GM18526 (cell line): Measurements from ENCODE around the gene GOLT1A.

Experiments used
- POLR2A ChIP-seq: IDR thresholded peaks from 3 replicates; pipeline ENCODE4 v1.6.1; 2011; ENCODE audit not compliant: insufficient read length; ENCODE audit errors: extremely low read depth

Gene GOLT1A

GRCh38 chr1:204213668-204214662, at the start of gene GOLT1A:
TSS of gene GOLT1A (minus strand) at chr1:204213988. CDS start at chr1:204213906, 82 bp downstream.
- TF ChIP-seq POLR2A, result no peak

DNA sequence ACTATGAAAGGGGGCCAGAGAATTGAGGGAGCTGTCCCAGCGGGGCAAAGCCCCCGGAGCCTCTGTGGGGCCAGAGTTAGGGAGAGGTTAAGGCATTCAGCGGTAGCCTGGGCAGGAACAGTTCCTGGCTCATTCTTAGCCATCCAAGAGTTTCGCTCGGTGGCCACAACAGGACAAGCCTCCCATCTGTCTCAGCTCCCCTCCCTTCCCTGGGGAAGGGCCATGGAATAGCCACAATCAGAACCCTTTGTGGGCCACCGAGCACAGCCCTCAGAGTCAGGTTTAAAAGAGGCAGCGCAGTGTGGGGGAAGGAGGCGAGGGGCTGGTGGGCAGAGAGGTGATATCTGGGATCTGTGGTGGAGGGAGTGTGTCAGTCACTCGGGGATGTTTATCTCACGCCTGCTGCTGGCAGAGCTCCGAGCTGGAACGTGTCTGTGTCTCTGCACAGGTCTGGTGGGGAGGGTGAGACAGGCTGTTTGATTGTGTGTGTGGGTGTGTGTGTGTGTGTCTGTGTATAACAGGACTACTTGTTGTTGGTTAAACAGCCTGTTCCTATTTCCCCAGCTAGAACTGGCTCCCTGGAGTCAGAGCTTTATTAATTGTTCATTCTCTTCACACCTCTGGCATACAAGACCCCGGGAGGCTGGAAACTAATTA, 49.6 kb upstream of the GOLT1A start:
- no peak for TF ChIP-seq POLR2A

DNA sequence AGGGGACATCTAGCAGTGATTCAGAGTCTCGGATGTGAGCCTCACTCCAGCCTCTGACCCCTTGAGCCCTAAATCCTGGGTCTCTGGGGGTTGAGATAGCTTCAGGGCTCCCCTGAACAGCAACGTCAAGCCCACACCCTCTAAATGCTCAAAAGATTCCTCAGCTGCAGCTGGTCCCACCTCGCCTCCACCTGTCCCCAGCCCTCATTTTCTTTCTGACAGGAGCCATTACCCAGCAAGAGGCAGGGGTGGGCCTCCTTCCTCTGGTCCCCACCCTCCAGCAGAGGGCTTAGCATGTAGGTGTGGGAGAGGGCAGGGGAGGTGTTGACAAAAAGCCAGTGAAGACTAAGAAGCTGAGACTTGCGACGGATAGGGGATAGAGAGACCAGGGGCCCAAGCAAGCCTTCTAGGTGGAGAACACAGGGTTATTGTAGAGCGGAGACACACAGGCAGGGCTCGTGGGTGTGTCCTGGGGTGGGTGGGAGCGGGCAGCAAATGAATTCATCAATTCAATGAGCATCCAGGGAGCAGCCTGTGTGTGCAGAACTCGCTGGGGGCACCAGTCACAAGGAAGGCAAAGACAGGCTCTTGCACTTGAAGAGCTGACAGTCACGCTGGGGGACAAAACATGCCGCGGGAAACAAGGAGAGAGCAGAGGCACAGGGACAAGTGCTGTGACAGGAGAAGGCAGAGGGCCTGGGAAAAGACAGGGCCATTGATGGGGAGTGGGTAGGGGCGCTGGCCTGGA, 48.9 kb upstream of the GOLT1A start:
- no peak for TF ChIP-seq POLR2A

- TF ChIP-seq POLR2A, result no peak
These were observed 48.1 kb upstream of the GOLT1A start for GRCh38 chr1:204261746-204262505.

DNA sequence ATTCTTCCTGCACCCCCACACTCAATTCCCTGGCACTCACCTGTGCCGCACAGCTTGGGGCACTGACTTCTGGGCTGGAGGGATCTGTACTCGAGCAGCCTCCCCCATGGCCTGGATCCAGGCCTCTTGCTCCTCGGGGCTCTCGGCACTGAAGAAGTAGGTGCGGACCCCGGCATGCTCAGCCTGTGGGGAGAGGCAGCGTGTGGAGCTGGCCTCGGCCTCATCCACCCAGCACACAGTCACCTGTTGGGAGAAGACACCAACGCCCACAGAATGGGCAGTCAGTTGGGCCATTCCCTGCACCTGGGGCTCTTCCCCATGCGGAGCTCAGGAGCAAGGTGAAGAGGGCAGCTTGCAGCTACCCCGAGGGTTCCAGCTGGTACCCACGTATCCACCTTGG, 47.5 kb upstream of the GOLT1A start:
- TF ChIP-seq POLR2A, result no peak

DNA sequence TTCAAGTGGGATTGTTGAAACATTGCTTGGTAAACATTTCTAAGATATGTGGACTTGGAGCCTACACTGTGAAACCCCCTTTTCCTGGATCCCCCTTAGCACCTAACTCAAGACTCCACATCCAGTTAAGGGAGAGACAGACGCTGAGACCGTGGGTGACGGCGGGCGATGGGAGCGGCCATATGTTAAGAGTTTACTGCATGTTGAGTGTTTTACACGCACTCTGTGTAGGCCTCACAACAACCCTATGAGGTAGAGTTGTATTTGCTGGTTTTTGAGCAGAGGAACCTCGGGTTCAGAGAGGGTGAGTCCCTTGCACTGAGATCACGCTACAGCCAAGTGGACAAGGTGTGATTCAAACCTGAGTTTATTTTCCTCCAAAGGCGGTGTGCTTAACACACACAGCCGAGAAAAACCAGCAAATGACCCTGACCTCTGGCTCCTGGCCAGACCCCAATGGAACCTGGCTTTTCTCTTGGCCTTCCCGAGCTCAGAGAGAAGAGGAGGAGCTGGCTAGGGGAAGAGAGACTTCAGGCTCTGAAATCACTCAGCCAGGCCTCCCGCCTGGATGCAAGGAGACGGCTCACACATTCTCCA, 46.9 kb upstream of the GOLT1A start:
- TF ChIP-seq POLR2A, result no peak

- no peak for TF ChIP-seq POLR2A
These were observed 46.0 kb upstream of the GOLT1A start for GRCh38 chr1:204259782-204260181.

- TF ChIP-seq POLR2A, result no peak
These were observed 45.4 kb upstream of the GOLT1A start for GRCh38 chr1:204259196-204259595.

DNA sequence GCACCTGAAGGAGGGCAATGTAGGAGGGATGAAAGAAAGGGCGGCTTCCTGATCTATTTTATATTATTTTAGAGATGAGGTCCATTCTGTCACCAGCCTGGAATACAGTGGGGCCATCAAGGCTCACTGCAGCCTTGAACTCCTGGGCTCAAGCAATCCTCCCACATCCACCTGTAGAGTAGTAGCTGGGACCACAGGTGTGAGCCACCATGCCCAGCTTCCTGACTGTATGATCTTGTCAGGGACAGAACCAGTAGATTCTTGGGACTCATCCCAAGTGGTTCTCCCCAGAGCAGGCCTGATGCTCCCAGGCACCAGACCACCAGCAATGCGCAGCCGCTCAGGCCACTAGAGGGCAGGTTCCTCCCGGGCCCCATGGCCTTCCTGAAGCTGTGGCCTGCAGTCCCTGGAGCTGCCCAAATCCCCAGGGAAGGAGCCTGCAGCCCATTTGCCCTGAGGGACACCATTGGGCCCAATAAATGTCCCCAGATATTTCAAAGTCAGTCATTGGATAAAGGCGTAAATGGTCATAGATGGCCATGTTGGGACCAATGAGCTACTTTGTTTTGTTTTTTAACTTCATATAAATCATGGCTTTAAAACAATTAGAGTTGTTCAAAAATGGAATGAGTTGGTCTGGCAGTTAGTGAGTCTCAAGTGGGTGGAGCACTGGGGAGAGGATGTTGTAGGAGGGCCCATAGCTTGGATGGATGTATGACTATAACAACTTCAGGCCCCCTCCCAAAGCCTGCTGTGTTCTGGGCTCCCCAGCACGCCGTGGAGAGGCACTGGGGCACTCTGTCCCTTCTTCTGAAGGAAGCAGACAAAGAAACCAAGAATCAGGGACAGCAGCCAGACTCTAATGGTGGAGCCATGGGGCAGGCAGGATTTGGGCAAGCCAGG, 44.7 kb upstream of the GOLT1A start:
- TF ChIP-seq POLR2A, result no peak

DNA sequence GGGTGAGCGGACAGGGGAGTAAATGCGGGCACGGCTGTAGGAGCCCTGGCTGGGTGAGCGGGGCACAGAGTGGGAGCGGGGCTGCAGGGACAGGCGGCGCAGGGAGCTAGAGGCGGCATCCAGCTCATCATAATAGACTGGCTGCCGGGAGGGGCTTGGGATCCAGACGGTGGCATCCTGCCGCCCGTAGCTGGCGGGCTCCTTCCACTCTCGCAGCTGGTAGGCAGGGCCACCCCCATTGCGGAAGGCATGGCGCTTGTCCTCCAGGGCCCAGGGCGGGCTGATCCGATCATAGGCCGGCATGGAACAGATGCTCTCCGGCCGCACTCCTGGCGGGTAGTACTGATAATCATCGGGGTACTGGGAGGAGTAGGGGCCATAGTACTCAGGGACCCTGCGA, 43.7 kb upstream of the GOLT1A start:
- TF ChIP-seq POLR2A, result no peak

GRCh38 chr1:204256531-204256930, 42.7 kb upstream of the GOLT1A start:
- TF ChIP-seq POLR2A, result no peak

DNA sequence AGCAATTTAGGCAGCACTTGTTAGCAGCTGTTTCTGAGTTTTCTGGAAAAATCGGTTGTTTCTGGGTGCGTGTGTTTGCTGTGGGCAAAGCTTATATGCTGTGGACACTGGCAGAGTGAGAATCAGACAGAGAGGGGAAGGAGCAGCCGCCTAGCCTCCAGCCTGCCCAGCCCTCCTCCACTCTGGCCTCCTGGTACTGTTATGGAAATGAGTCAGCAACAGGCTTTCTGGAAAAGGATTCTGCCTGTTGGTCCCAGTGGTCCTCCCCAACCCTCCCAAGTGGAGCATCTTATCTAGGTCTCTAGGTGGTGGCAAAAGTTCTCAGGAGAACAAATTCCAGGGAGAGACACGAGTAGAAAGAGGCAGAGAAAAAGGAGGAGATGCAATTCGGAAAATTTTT, 42.2 kb upstream of the GOLT1A start:
- no peak for TF ChIP-seq POLR2A

DNA sequence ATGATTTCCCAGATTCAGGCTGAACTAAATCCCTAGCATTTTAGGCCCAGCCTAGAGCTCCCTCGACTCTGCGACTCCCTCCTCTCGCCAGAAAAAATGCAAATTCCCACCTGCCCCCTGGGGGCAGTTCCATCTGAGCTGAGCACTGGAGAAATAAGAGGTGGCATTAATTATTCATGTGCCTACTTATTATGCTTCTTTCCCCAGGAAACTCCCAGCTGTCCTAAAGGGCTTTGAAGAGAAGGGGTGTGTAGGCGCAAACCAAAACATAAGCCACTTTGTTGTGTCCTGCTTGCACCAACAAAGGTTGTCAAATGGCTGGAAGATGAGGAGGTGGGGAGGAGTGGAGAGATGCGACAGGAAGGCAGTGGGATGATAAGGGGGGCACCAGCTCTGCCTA, 41.4 kb upstream of the GOLT1A start:
- no peak for TF ChIP-seq POLR2A
